Activated CD8-positive, alpha-beta memory T cell treated with anti-CD3 and anti-CD28 coated beads for 48 hours (primary cell): ENCODE data around the gene RPS18.

ENCODE experiments used
- DNase-seq, 3 experiments: peaks; one replicate each; pipeline ENCODE4 v3.0.0-alpha.2; 2020; ENCODE audit warnings: low read depth in 2 of 3, low spot score in 2 of 3

The RPS18 gene

GRCh38 chr6:33289784-33290315 lies 18.0 kb downstream of the RPS18 start:
- DNase-seq = no peak

GRCh38 chr6:33290459-33290858 lies 18.6 kb downstream of the RPS18 start:
- no peak for DNase-seq

- DNase-seq = no peak
Observed at GRCh38 chr6:33292996-33293682, 21.3 kb downstream of the RPS18 start.

GRCh38 chr6:33294086-33294823 lies 22.4 kb downstream of the RPS18 start:
- DNase-seq = no peak

GRCh38 chr6:33295621-33296369 lies 23.9 kb downstream of the RPS18 start:
- DNase-seq = no peak

- no peak for DNase-seq
Observed at GRCh38 chr6:33296797-33297405, 25.0 kb downstream of the RPS18 start.

GRCh38 chr6:33297406-33297955 lies 25.6 kb downstream of the RPS18 start:
- no peak for DNase-seq

- DNase-seq = no peak
Observed at GRCh38 chr6:33297956-33298772, 26.3 kb downstream of the RPS18 start.

GRCh38 chr6:33298773-33299236 lies 26.9 kb downstream of the RPS18 start, which contains the start of gene RGL2:
RGL2 (minus strand) TSS chr6:33298942; CDS start chr6:33298610, 332 bp downstream.
- DNase-seq = no peak

- DNase-seq = peak; percentile 85 to 88 (median 86)
Observed at GRCh38 chr6:33299237-33299944, 27.5 kb downstream of the RPS18 start.

- DNase-seq = no peak
Observed at GRCh38 chr6:33301877-33302276, 30.0 kb downstream of the RPS18 start.

GRCh38 chr6:33304216-33304615 lies 32.3 kb downstream of the RPS18 start:
- DNase-seq = no peak

GRCh38 chr6:33305052-33305451 lies 33.2 kb downstream of the RPS18 start:
- DNase-seq = no peak

GRCh38 chr6:33306356-33306755 lies 34.5 kb downstream of the RPS18 start:
- DNase-seq = no peak

GRCh38 chr6:33312361-33313104 lies 40.7 kb downstream of the RPS18 start:
- DNase-seq = peak in 2 of 3 experiments; percentile 36 to 44

- DNase-seq = peak in 1 of 3 experiments; percentile 31
Observed at GRCh38 chr6:33313105-33313708, 41.3 kb downstream of the RPS18 start.

- DNase-seq = peak; percentile 64 to 83 (median 68)
Observed at GRCh38 chr6:33313709-33314514, 42.0 kb downstream of the RPS18 start, which contains the start of gene TAPBP. TAPBP (minus strand) TSS chr6:33314078; CDS start chr6:33314041, 37 bp downstream.
